ENCODE data around the gene NDUFC2. TPM values are rescaled to one million over a fixed set of nuclear protein-coding genes. Genes with fewer than 3 reads are reported as not detected.

NDUFC2 gene
- total and polyA plus RNA-seq, 2 donors (not counting 1 experiment from before 2014, with no cell fraction given), result 93.9 to 101 TPM

GRCh38 chr11:78022397-78023396, 57.0 kb downstream of the NDUFC2 start, which contains the start of gene KCTD14:
TSS of gene KCTD14 (minus strand) at chr11:78023276. CDS start at chr11:78023249, 27 bp downstream.
- Histone ChIP-seq H3K79me2 (ENCODE audit: control insufficient read depth, insufficient read depth, low read length) (no peaks in the 10 kb centered on the region), H3K36me3 (ENCODE audit: control insufficient read depth, insufficient read depth, low read length) (no peaks in the 10 kb centered on the region), H4K20me1 (ENCODE audit: control insufficient read depth, extremely low read depth, insufficient read depth, low read length) (no peaks in the 10 kb centered on the region), H3K27ac (ENCODE audit: insufficient read depth, low read length) (no peak within 1 kb of the TSS), H3K4me3 (replicated peaks in 1 of 4; ENCODE audit: control extremely low read depth in 1 of 4, insufficient read depth in 1 of 4, low read depth in 3 of 4, low read length in 4 of 4) (peak within 1 kb of the TSS; percentile 41 to 56 (median 47)), H3K4me2 (ENCODE audit: extremely low read depth, insufficient read depth, low read length) (peak within 1 kb of the TSS; percentile 83), H3K4me1 (ENCODE audit: control insufficient read depth, extremely low read depth, insufficient read depth, low read length) (peaks cover 3% of the 10 kb centered on the region), H2AFZ (ENCODE audit: low read length) (peak within 1 kb of the TSS; percentile 79), H3K9me3 (ENCODE audit: control insufficient read depth, insufficient read depth, low read depth, low read length) (no peaks in the 10 kb centered on the region), H3K9ac (ENCODE audit: insufficient read depth, low read length) (peak within 1 kb of the TSS; percentile 13), H3K27me3 (ENCODE audit: control insufficient read depth, insufficient read depth, low read length) (no peaks in the 10 kb centered on the region)
- DNase-seq (ENCODE audit: low read depth in 2 of 2), result no peak
- TF ChIP-seq CTCF (conservative IDR thresholded peaks at IDR 0.05 in 1 of 2, IDR thresholded peaks at IDR 0.05 in 1 of 2; ENCODE audit: low read depth in 1 of 2, low read length in 2 of 2) (no peak), EZH2 (IDR thresholded peaks at IDR 0.05; ENCODE audit: low read length, missing control alignments) (no peak)

GRCh38 chr11:78021611-78022010, 58.1 kb downstream of the NDUFC2 start:
- Histone ChIP-seq H3K4me1 (ENCODE audit: control insufficient read depth, extremely low read depth, insufficient read depth, low read length) (peaks cover 3% of the 10 kb centered on the region), H3K36me3 (ENCODE audit: control insufficient read depth, insufficient read depth, low read length) (no peaks in the 10 kb centered on the region), H2AFZ (ENCODE audit: low read length) (no peak overlapping the region), H4K20me1 (ENCODE audit: control insufficient read depth, extremely low read depth, insufficient read depth, low read length) (no peaks in the 10 kb centered on the region), H3K4me3 (replicated peaks in 1 of 4; ENCODE audit: control extremely low read depth in 1 of 4, insufficient read depth in 1 of 4, low read depth in 3 of 4, low read length in 4 of 4) (no peak overlapping the region), H3K27ac (ENCODE audit: insufficient read depth, low read length) (no peak overlapping the region), H3K9ac (ENCODE audit: insufficient read depth, low read length) (no peak overlapping the region), H3K9me3 (ENCODE audit: control insufficient read depth, insufficient read depth, low read depth, low read length) (no peaks in the 10 kb centered on the region), H3K4me2 (ENCODE audit: extremely low read depth, insufficient read depth, low read length) (no peak overlapping the region), H3K27me3 (ENCODE audit: control insufficient read depth, insufficient read depth, low read length) (no peaks in the 10 kb centered on the region), H3K79me2 (ENCODE audit: control insufficient read depth, insufficient read depth, low read length) (no peaks in the 10 kb centered on the region)
- no peak for TF ChIP-seq EZH2 (IDR thresholded peaks at IDR 0.05; ENCODE audit: low read length, missing control alignments)
- no peak for DNase-seq (ENCODE audit: low read depth in 2 of 2)

GRCh38 chr11:78020246-78020645, 59.4 kb downstream of the NDUFC2 start:
- H3K4me3 ChIP-seq (replicated peaks in 1 of 4; ENCODE audit: control extremely low read depth in 1 of 4, insufficient read depth in 1 of 4, low read depth in 3 of 4, low read length in 4 of 4), result no peak overlapping the region
- no peak overlapping the region for H3K9ac ChIP-seq (ENCODE audit: insufficient read depth, low read length)
- no peaks in the 10 kb centered on the region for H4K20me1 ChIP-seq (ENCODE audit: control insufficient read depth, extremely low read depth, insufficient read depth, low read length)
- no peak overlapping the region for H3K4me2 ChIP-seq (ENCODE audit: extremely low read depth, insufficient read depth, low read length)
- H3K9me3 ChIP-seq (ENCODE audit: control insufficient read depth, insufficient read depth, low read depth, low read length), result no peaks in the 10 kb centered on the region
- H2AFZ ChIP-seq (ENCODE audit: low read length), result no peak overlapping the region
- TF ChIP-seq EZH2 (IDR thresholded peaks at IDR 0.05; ENCODE audit: low read length, missing control alignments) (no peak), CTCF (conservative IDR thresholded peaks at IDR 0.05 in 1 of 2, IDR thresholded peaks at IDR 0.05 in 1 of 2; ENCODE audit: low read depth in 1 of 2, low read length in 2 of 2) (no peak)
- DNase-seq (ENCODE audit: low read depth in 2 of 2), result peak in 1 of 2 donors; percentile 23
- H3K27ac ChIP-seq (ENCODE audit: insufficient read depth, low read length), result no peak overlapping the region
- H3K36me3 ChIP-seq (ENCODE audit: control insufficient read depth, insufficient read depth, low read length), result no peaks in the 10 kb centered on the region
- H3K27me3 ChIP-seq (ENCODE audit: control insufficient read depth, insufficient read depth, low read length), result no peaks in the 10 kb centered on the region
- peaks cover 3% of the 10 kb centered on the region for H3K4me1 ChIP-seq (ENCODE audit: control insufficient read depth, extremely low read depth, insufficient read depth, low read length)
- H3K79me2 ChIP-seq (ENCODE audit: control insufficient read depth, insufficient read depth, low read length), result no peaks in the 10 kb centered on the region
